Fibroblast of upper back skin (primary cell): ENCODE data around the gene DOCK10.
"Not testable (repeated sequence)": the region's sequence is repeated elsewhere in the genome, so short reads cannot be mapped to it uniquely, and the experiment has no call there.

Experiments
- DNase-seq: peaks from one replicate; pipeline ENCODE4 v3.0.0-alpha.2; 2013

The DOCK10 gene

GRCh38 chr2:224973112-224974016 is 68.9 kb downstream of the DOCK10 start:
- DNase-seq, result no peak

- no peak for DNase-seq
Measured at GRCh38 chr2:224971214-224971613, 71.1 kb downstream of the DOCK10 start.

- DNase-seq, result no peak
Measured at GRCh38 chr2:224970311-224970710, 72.0 kb downstream of the DOCK10 start.

- DNase-seq, result no peak
Measured at GRCh38 chr2:224969633-224970260, 72.5 kb downstream of the DOCK10 start.

- DNase-seq, result no peak
Measured at GRCh38 chr2:224969095-224969494, 73.2 kb downstream of the DOCK10 start.

GRCh38 chr2:224968051-224968450 is 74.2 kb downstream of the DOCK10 start:
- DNase-seq, result peak; percentile 61

GRCh38 chr2:224966613-224967012 is 75.7 kb downstream of the DOCK10 start:
- DNase-seq, result no peak

- no peak for DNase-seq
Measured at GRCh38 chr2:224959556-224959955, 82.7 kb downstream of the DOCK10 start.

- DNase-seq, result no peak
Measured at GRCh38 chr2:224958873-224959272, 83.4 kb downstream of the DOCK10 start.

- DNase-seq, result peak; percentile 91
Measured at GRCh38 chr2:224958462-224958857, 83.8 kb downstream of the DOCK10 start.

GRCh38 chr2:224957540-224958461 is 84.5 kb downstream of the DOCK10 start:
- DNase-seq, result peak; percentile 19

GRCh38 chr2:224956706-224957105 is 85.6 kb downstream of the DOCK10 start:
- DNase-seq, result no peak

GRCh38 chr2:224954980-224955379 is 87.3 kb downstream of the DOCK10 start:
- no peak for DNase-seq

- DNase-seq, result no peak
Measured at GRCh38 chr2:224952936-224953657, 89.2 kb downstream of the DOCK10 start.

GRCh38 chr2:224951723-224952481 is 90.4 kb downstream of the DOCK10 start:
- no peak for DNase-seq

GRCh38 chr2:224948859-224949258 is 93.4 kb downstream of the DOCK10 start:
- peak; percentile 68 for DNase-seq

GRCh38 chr2:224948005-224948404 is 94.3 kb downstream of the DOCK10 start:
- no peak for DNase-seq

- no peak for DNase-seq
Measured at GRCh38 chr2:224947566-224947965, 94.7 kb downstream of the DOCK10 start.

- peak; percentile 78 for DNase-seq
Measured at GRCh38 chr2:224946895-224947294, 95.4 kb downstream of the DOCK10 start.

- DNase-seq, result no peak
Measured at GRCh38 chr2:224944707-224945547, 97.3 kb downstream of the DOCK10 start.

- DNase-seq, result not testable (repeated sequence)
Measured at GRCh38 chr2:224943601-224944041, 98.6 kb downstream of the DOCK10 start.
